H9 (cell line): Measurements from ENCODE around the gene NIFK. TPM values are rescaled to one million over a fixed set of nuclear protein-coding genes. Genes with fewer than 3 reads are reported as not detected.
A peak's percentile ranks its signal among the peaks of the same experiment; 100 is the strongest.
"Not testable (repeated sequence)": the region's sequence is repeated elsewhere in the genome, so short reads cannot be mapped to it uniquely, and the experiment has no call there.

Experiments used
- DNase-seq: peaks from one replicate; pipeline ENCODE4 v3.0.0-alpha.2; 2017
- H2AFZ ChIP-seq: one replicate; pipeline ENCODE4 v1.6.1; 2013; ENCODE audit warnings: mild to moderate bottlenecking, low read length, control low read depth, moderate library complexity
- H2AK5ac ChIP-seq: 2 replicates; pipeline ENCODE4 v1.6.1; 2013; ENCODE audit warnings: low read length, control low read depth, mixed read lengths; ENCODE audit not compliant: insufficient read length
- H2BK120ac ChIP-seq: one replicate; pipeline ENCODE4 v1.6.1; 2013; ENCODE audit warnings: low read depth, mild to moderate bottlenecking, low read length, control low read depth, inconsistent platforms; ENCODE audit not compliant: poor library complexity, severe bottlenecking
- H2BK12ac ChIP-seq: 2 replicates; pipeline ENCODE4 v1.6.1; 2013; ENCODE audit warnings: low read length, control low read depth, mixed read lengths, low read depth; ENCODE audit not compliant: insufficient read length
- H2BK15ac ChIP-seq: 2 replicates; pipeline ENCODE4 v1.6.1; 2013; ENCODE audit warnings: low read depth, low read length, control low read depth
- H2BK20ac ChIP-seq: one replicate; pipeline ENCODE4 v1.6.1; 2013; ENCODE audit warnings: low read depth, mild to moderate bottlenecking, low read length, control low read depth, inconsistent platforms; ENCODE audit not compliant: poor library complexity, severe bottlenecking
- H2BK5ac ChIP-seq: 2 replicates; pipeline ENCODE4 v1.6.1; 2013; ENCODE audit warnings: low read length, control low read depth, mixed read lengths; ENCODE audit not compliant: insufficient read length
- H3K14ac ChIP-seq: 2 replicates; pipeline ENCODE4 v1.6.1; 2013; ENCODE audit warnings: low read length, control low read depth; ENCODE audit not compliant: insufficient read depth
- H3K18ac ChIP-seq: 2 replicates; pipeline ENCODE4 v1.6.1; 2013; ENCODE audit warnings: low read depth, mild to moderate bottlenecking, mixed read lengths, low read length, control low read depth; ENCODE audit not compliant: insufficient read length
- H3K23ac ChIP-seq: 2 replicates; pipeline ENCODE4 v1.6.1; 2013; ENCODE audit warnings: low read length, control low read depth, mixed read lengths, low read depth; ENCODE audit not compliant: insufficient read length
- H3K23me2 ChIP-seq: 2 replicates; pipeline ENCODE4 v1.6.1; 2013; ENCODE audit warnings: low read depth, mild to moderate bottlenecking, mixed read lengths, low read length, control low read depth; ENCODE audit not compliant: insufficient read length, poor library complexity, severe bottlenecking
- H3K27ac ChIP-seq: 2 replicates; pipeline ENCODE4 v1.5.1; 2013; ENCODE audit warnings: low read length, control low read depth, mixed read lengths, low read depth; ENCODE audit not compliant: insufficient read length
- H3K27me3 ChIP-seq: 2 replicates; pipeline ENCODE4 v1.6.1; 2013; ENCODE audit warnings: low read length, control low read depth, inconsistent platforms; ENCODE audit not compliant: insufficient read depth
- H3K4ac ChIP-seq: 2 replicates; pipeline ENCODE4 v1.6.1; 2013; ENCODE audit warnings: low read depth, mild to moderate bottlenecking, control low read depth, inconsistent platforms, low read length, moderate library complexity
- H3K4me1 ChIP-seq: 2 replicates; pipeline ENCODE4 v1.6.1; 2013; ENCODE audit warnings: low read length, control low read depth, inconsistent platforms; ENCODE audit not compliant: insufficient read depth
- H3K4me2 ChIP-seq: 2 replicates; pipeline ENCODE4 v1.6.1; 2013; ENCODE audit warnings: low read length, control low read depth, mixed read lengths; ENCODE audit not compliant: insufficient read length, insufficient read depth
- H3K56ac ChIP-seq: 2 replicates; pipeline ENCODE4 v1.6.1; 2013; ENCODE audit warnings: low read depth, mild to moderate bottlenecking, mixed read lengths, low read length, control low read depth; ENCODE audit not compliant: insufficient read length
- H3K79me1 ChIP-seq: 2 replicates; pipeline ENCODE4 v1.6.1; 2013; ENCODE audit warnings: low read depth, mild to moderate bottlenecking, moderate library complexity, low read length, control low read depth, inconsistent platforms; ENCODE audit not compliant: insufficient read depth, poor library complexity, severe bottlenecking
- H3K79me2 ChIP-seq: 2 replicates; pipeline ENCODE4 v1.6.1; 2013; ENCODE audit warnings: low read length, control low read depth, inconsistent platforms; ENCODE audit not compliant: insufficient read depth
- H3K9ac ChIP-seq: 2 replicates; pipeline ENCODE4 v1.6.1; 2013; ENCODE audit warnings: low read length, control low read depth, mixed read lengths; ENCODE audit not compliant: insufficient read length; ENCODE audit errors: extremely low read depth
- H3K9me3 ChIP-seq: one replicate; pipeline ENCODE4 v1.6.1; 2013; ENCODE audit warnings: low read depth, low read length, inconsistent platforms; ENCODE audit not compliant: control insufficient read depth
- H3T11ph ChIP-seq: one replicate; pipeline ENCODE4 v1.6.1; 2013; ENCODE audit warnings: mild to moderate bottlenecking, low read length, control low read depth, inconsistent platforms
- H4K20me1 ChIP-seq: one replicate; pipeline ENCODE4 v1.6.1; 2013; ENCODE audit not compliant: control insufficient read depth, insufficient read length, insufficient read depth
- H4K5ac ChIP-seq: 2 replicates; pipeline ENCODE4 v1.6.1; 2013; ENCODE audit warnings: low read depth, mild to moderate bottlenecking, mixed read lengths, low read length, control low read depth; ENCODE audit not compliant: insufficient read length
- H4K8ac ChIP-seq: replicated peaks from 2 replicates; pipeline ENCODE4 v1.6.1; 2013; ENCODE audit warnings: low read length, control low read depth, mixed read lengths, low read depth; ENCODE audit not compliant: insufficient read length
- H4K91ac ChIP-seq: 2 replicates; pipeline ENCODE4 v1.6.1; 2013; ENCODE audit warnings: low read depth, mild to moderate bottlenecking, moderate library complexity, mixed read lengths, low read length, control low read depth; ENCODE audit not compliant: insufficient read length
- H3K27ac Mint-ChIP-seq, 3 experiments: 2 replicates in 2 of 3; 3 replicates in 1 of 3; pipeline ENCODE4 v1.8.0; 2020 to 2021; ENCODE audit warnings: mixed read lengths in 3 of 3, mild to moderate bottlenecking in 1 of 3, moderate library complexity in 1 of 3
- H3K27me3 Mint-ChIP-seq: 2 replicates; pipeline ENCODE4 v1.8.0; 2021; ENCODE audit warnings: low read depth, mild to moderate bottlenecking, moderate library complexity, mixed read lengths
- H3K36me3 Mint-ChIP-seq, 3 experiments: 2 replicates in 2 of 3; 3 replicates in 1 of 3; pipeline ENCODE4 v1.8.0; 2020 to 2021; ENCODE audit warnings: low read depth in 3 of 3, mixed read lengths in 3 of 3; ENCODE audit not compliant: insufficient read depth in 1 of 3
- H3K4me1 Mint-ChIP-seq, 2 experiments: 2 replicates each; pipeline ENCODE4 v1.8.0; 2020; ENCODE audit warnings: mixed read lengths in 2 of 2
- H3K4me3 Mint-ChIP-seq, 2 experiments: 2 replicates in 1 of 2; 3 replicates in 1 of 2; pipeline ENCODE4 v1.8.0; 2020 to 2021; ENCODE audit warnings: mild to moderate bottlenecking in 2 of 2, mixed read lengths in 2 of 2, moderate library complexity in 1 of 2
- H3K9me3 Mint-ChIP-seq, 2 experiments: 2 replicates in 1 of 2; 3 replicates in 1 of 2; pipeline ENCODE4 v1.8.0; 2020; ENCODE audit warnings: mild to moderate bottlenecking in 2 of 2, mixed read lengths in 2 of 2, moderate library complexity in 1 of 2
- WGBS: extraction: QIAGEN DNeasy Blood & Tissue Kit; methylation state at CpG from one replicate; pipeline ENCODE4 v1.1.7; 2013; ENCODE audit warnings: missing lambda C conversion rate, low lambda C conversion rate, mixed read lengths; ENCODE audit not compliant: insufficient read length; ENCODE audit errors: extremely low coverage; 5-methylcytosine and 5-hydroxymethylcytosine counted together
- total RNA-seq: library from RNA; stranded (reverse); gene quantifications from 2 replicates; pipeline ENCODE4 v1.2.1, GENCODE V29; 2021
- TF ChIP-seq, protein P1 (sequence below): fragments of 200-600 bp; sonication (generic); conservative IDR thresholded peaks from 3 replicates; pipeline ENCODE4 v1.8.0; 2021; ENCODE audit warnings: antibody characterized with exemption, mild to moderate bottlenecking

Gene NIFK
- total RNA-seq, 1 experiment from 2014 or later: 180 TPM

DNA sequence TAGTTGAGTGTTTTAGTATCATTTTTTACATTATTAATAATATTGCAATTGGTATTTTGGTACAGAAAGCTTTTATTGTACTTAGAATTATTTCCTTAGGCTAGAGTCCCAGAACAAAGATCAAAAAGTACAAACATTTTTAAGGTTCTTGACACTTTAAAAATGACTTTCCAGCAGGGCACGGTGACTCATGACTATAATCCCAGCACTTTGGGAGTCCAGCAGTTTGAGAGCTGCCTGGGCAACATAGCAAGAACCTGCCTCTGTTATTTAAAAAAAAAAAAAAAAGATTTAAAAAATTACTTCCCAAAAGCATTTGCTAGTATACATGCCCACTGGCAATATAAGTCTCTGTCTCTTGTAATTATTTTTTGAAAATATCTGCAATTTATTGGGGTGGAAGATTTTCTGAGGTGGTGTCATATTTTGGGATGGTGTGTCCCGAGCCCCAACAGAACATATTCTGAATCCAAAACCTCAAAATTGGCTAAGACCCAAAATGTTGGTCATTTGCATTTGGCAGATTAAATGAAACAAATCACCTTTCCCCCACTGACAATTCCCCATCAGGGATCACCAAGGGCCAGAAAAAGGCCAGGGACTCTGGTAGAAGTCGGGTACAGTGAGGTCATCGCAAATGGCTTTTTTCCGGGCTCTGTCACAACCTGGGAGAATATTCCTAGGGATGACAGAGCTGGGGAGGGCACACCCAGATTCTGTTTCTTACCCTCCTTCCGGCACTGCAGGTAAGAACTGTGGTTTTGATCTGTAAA is 42.1 kb downstream of the NIFK start:
- H3K4me2 ChIP-seq: no peak overlapping the region

DNA sequence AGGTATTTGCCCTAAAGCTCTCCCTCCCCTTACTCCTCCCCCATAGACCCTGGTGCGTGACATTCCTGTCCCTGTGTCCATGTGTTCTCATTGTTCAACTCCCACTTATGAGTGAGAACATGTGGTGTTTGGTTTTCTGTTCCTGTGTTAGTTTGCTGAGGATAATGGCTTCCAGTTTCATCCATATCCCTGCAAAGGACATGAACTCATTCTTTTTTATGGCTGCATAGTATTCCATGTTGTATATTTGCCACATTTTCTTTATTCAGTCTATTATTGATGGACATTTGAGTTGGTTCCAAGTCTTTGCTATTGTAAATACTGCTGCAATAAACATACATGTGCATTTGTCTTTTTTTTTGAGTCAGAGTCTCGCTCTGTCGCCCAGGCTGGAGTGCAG is 46.1 kb downstream of the NIFK start:
- not testable (repeated sequence) for H3K23me2 ChIP-seq, H3K79me1 ChIP-seq, H3K27me3 Mint-ChIP-seq, H3K79me2 ChIP-seq, H3K4me3 Mint-ChIP-seq, H3K36me3 Mint-ChIP-seq, H3K9me3 ChIP-seq, H2BK5ac ChIP-seq, H2BK15ac ChIP-seq, H4K91ac ChIP-seq, H2AK5ac ChIP-seq, H3K27ac ChIP-seq, H2BK12ac ChIP-seq, H3K23ac ChIP-seq, H3K56ac ChIP-seq, H4K5ac ChIP-seq, H2BK20ac ChIP-seq, H3K27ac Mint-ChIP-seq, H3K4me2 ChIP-seq, H3K14ac ChIP-seq, H3K27me3 ChIP-seq, H3K9ac ChIP-seq, H3K9me3 Mint-ChIP-seq, H2AFZ ChIP-seq, H3K4me1 ChIP-seq, H4K8ac ChIP-seq, H3T11ph ChIP-seq, H3K4ac ChIP-seq, H3K18ac ChIP-seq, H2BK120ac ChIP-seq, DNase-seq, H4K20me1 ChIP-seq
- H3K4me1 Mint-ChIP-seq: peaks cover 26 to 30% of the 10 kb centered on the region in 2 experiments
- no CpG with 5 or more reads among the region's 3 CpGs for WGBS

More for the DNA sequence above, 42.1 kb downstream of the NIFK start:
- TF ChIP-seq, protein P1, sequence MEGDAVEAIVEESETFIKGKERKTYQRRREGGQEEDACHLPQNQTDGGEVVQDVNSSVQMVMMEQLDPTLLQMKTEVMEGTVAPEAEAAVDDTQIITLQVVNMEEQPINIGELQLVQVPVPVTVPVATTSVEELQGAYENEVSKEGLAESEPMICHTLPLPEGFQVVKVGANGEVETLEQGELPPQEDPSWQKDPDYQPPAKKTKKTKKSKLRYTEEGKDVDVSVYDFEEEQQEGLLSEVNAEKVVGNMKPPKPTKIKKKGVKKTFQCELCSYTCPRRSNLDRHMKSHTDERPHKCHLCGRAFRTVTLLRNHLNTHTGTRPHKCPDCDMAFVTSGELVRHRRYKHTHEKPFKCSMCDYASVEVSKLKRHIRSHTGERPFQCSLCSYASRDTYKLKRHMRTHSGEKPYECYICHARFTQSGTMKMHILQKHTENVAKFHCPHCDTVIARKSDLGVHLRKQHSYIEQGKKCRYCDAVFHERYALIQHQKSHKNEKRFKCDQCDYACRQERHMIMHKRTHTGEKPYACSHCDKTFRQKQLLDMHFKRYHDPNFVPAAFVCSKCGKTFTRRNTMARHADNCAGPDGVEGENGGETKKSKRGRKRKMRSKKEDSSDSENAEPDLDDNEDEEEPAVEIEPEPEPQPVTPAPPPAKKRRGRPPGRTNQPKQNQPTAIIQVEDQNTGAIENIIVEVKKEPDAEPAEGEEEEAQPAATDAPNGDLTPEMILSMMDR: no peak
- Histone ChIP-seq H4K20me1 (no peaks in the 10 kb centered on the region), H3K27me3 (no peaks in the 10 kb centered on the region), H3K79me2 (no peaks in the 10 kb centered on the region), H3K4ac (no peak overlapping the region), H3K23ac (no peak overlapping the region), H3K9ac (no peak overlapping the region), H3K79me1 (no peaks in the 10 kb centered on the region), H3T11ph (no peak overlapping the region), H2BK15ac (no peak overlapping the region), H3K27ac (no peak overlapping the region), H3K23me2 (peaks cover 2% of the 10 kb centered on the region), H3K18ac (no peak overlapping the region), H3K4me1 (peaks cover 3% of the 10 kb centered on the region; the same call in 1 of the 2 replicates), H2BK5ac (no peak overlapping the region), H2BK120ac (no peak overlapping the region), H4K91ac (no peak overlapping the region), H2AFZ (no peak overlapping the region), H2BK12ac (no peak overlapping the region), H3K9me3 (no peaks in the 10 kb centered on the region), H2BK20ac (no peak overlapping the region), H4K8ac (no peak overlapping the region), H3K14ac (no peak overlapping the region), H4K5ac (no peak overlapping the region), H3K56ac (no peak overlapping the region), H2AK5ac (no peak overlapping the region)
- Mint-ChIP-seq H3K36me3 (peaks cover 0 to 5% (median 0%) of the 10 kb centered on the region in 3 experiments; a peak in 1 of 7 replicates), H3K27ac (peak overlapping the region in 2 of 3 experiments; percentile 42 to 59; a peak in 2 of 7 replicates), H3K27me3 (no peaks in the 10 kb centered on the region; the same call in none of the 2 replicates), H3K4me3 (no peak overlapping the region), H3K4me1 (peaks cover 12 to 16% of the 10 kb centered on the region in 2 experiments), H3K9me3 (peaks cover 2 to 3% of the 10 kb centered on the region in 2 experiments; a peak in 1 of 5 replicates)
- no peak for DNase-seq
- no CpG with 5 or more reads among the region's 6 CpGs for WGBS
